HL-60 (cell line): Measurements from ENCODE around the gene EFNA4.

Experiments used
- DNase-seq, 2 experiments: peaks; one replicate each; pipeline ENCODE4 v3.0.0-alpha.2; 2010 to 2020; ENCODE audit warnings: low read depth in 1 of 2, low spot score in 1 of 2
- H3K27ac ChIP-seq: fragments of 250-450 bp; sonication (Bioruptor Pico); replicated peaks from 2 replicates; pipeline ENCODE4 v1.5.1; 2020; ENCODE audit warnings: mild to moderate bottlenecking, moderate library complexity
- H3K27me3 ChIP-seq: fragments of 250-450 bp; sonication (Bioruptor Pico); 2 replicates; pipeline ENCODE4 v1.5.1; 2021; ENCODE audit warnings: mild to moderate bottlenecking, moderate library complexity; ENCODE audit not compliant: insufficient read depth, poor library complexity, severe bottlenecking
- H3K4me3 ChIP-seq: replicated peaks from 2 replicates; pipeline ENCODE4 v1.5.1; 2011; ENCODE audit warnings: mild to moderate bottlenecking, control low read depth, low read length; ENCODE audit not compliant: insufficient read depth
- CTCF ChIP-seq: IDR thresholded peaks from one replicate; pipeline ENCODE4 v1.5.1; 2011; ENCODE audit warnings: low read length, control low read depth, inconsistent platforms; ENCODE audit not compliant: insufficient read depth
- GABPA ChIP-seq: IDR thresholded peaks from 2 replicates; pipeline ENCODE4 v1.6.1; 2012; ENCODE audit warnings: low read depth
- POLR2AphosphoS5 ChIP-seq: IDR thresholded peaks from 2 replicates; pipeline ENCODE4 v1.6.1; 2012; ENCODE audit warnings: low read depth
- REST ChIP-seq: IDR thresholded peaks from 2 replicates; pipeline ENCODE4 v1.6.1; 2012; ENCODE audit warnings: low read depth; ENCODE audit not compliant: insufficient replicate concordance
- SPI1 ChIP-seq: IDR thresholded peaks from 2 replicates; pipeline ENCODE4 v1.6.1; 2012; ENCODE audit warnings: low read depth, mild to moderate bottlenecking, borderline replicate concordance

Gene EFNA4

GRCh38 chr1:155092131-155092530 lies 28.6 kb downstream of the EFNA4 start:
- no peak for DNase-seq
- H3K27me3 ChIP-seq = peaks cover 3% of the 10 kb centered on the region
- H3K27ac ChIP-seq = no peak overlapping the region
- H3K4me3 ChIP-seq = no peak overlapping the region
- TF ChIP-seq CTCF (no peak), GABPA (no peak), POLR2AphosphoS5 (no peak), REST (no peak), SPI1 (no peak)

GRCh38 chr1:155092641-155093040 lies 29.1 kb downstream of the EFNA4 start:
- Histone ChIP-seq H3K27me3 (peaks cover 3% of the 10 kb centered on the region), H3K4me3 (no peak overlapping the region), H3K27ac (no peak overlapping the region)
- no peak for TF ChIP-seq GABPA
- TF ChIP-seq REST = no peak
- TF ChIP-seq SPI1 = no peak
- TF ChIP-seq CTCF = no peak
- TF ChIP-seq POLR2AphosphoS5 = no peak
- DNase-seq = no peak

GRCh38 chr1:155093911-155094621 lies 30.5 kb downstream of the EFNA4 start:
- Histone ChIP-seq H3K27ac (no peak overlapping the region), H3K27me3 (peaks cover 3% of the 10 kb centered on the region), H3K4me3 (no peak overlapping the region)
- no peak for TF ChIP-seq POLR2AphosphoS5
- TF ChIP-seq SPI1 = no peak
- TF ChIP-seq CTCF = peak; percentile 18
- no peak for TF ChIP-seq REST
- DNase-seq = peak in 1 of 2 experiments; percentile 26
